Colonic mucosa (tissue), 4 donors: Measurements from ENCODE around the gene SQSTM1. TPM values are rescaled to one million over a fixed set of nuclear protein-coding genes. Genes with fewer than 3 reads are reported as not detected.

ENCODE experiments used
- DNase-seq: peaks from one replicate; pipeline ENCODE4 v3.0.0-alpha.2; 2020
- H3K27ac ChIP-seq: fragments of 200-600 bp; one replicate; pipeline ENCODE4 v1.8.0; 2021
- H3K27me3 ChIP-seq: fragments of 200-600 bp; one replicate; pipeline ENCODE4 v1.8.0; 2021
- H3K36me3 ChIP-seq: fragments of 200-600 bp; one replicate; pipeline ENCODE4 v1.8.0; 2021
- H3K4me1 ChIP-seq: fragments of 200-600 bp; one replicate; pipeline ENCODE4 v1.8.0; 2021; ENCODE audit warnings: mild to moderate bottlenecking
- H3K4me3 ChIP-seq: fragments of 200-600 bp; one replicate; pipeline ENCODE4 v1.8.0; 2021
- H3K9ac ChIP-seq, 2 donors: one replicate each; pipeline ENCODE4 v1.7.0; 2013; ENCODE audit warnings: control low read depth in 2 of 2, low read depth in 2 of 2, low read length in 2 of 2
- H3K9me3 ChIP-seq: fragments of 200-600 bp; one replicate; pipeline ENCODE4 v1.8.0; 2021
- CTCF ChIP-seq: fragments of 200-600 bp; IDR thresholded peaks from one replicate; pipeline ENCODE4 v1.8.0; 2022; ENCODE audit warnings: antibody characterized with exemption, mild to moderate bottlenecking
- intact Hi-C: fragments of 100-400 bp; cut with DNase I; formaldehyde crosslinking; loops from one replicate; pipeline ENCODE4 v1.14.1; 2022
- total RNA-seq, 2 donors: library from RNA; stranded (reverse); fragmentation: NEBNext Ultra II Directional in 1 of 2; extraction: Animal tissue kit (Norgen Biotek cat#: 25700) in 1 of 2; gene quantifications; one replicate each; pipeline ENCODE4 v1.2.1, GENCODE V29; 2021
- donor health status: healthy.
- donor health status: DM: no; HTN: no; CAD: no.
- donor health status: DM: no; HTN: no; CAD: no.

The SQSTM1 gene
- total RNA-seq, 2 donors from 2014 or later = 262 to 388 TPM

GRCh38 chr5:179865491-179866240, 45.0 kb downstream of the SQSTM1 start:
- intact Hi-C loops = no loop called here
- H3K9ac ChIP-seq = no peak overlapping the region
- peaks cover 11% of the 10 kb centered on the region for H3K36me3 ChIP-seq
- H3K27ac ChIP-seq = no peak overlapping the region
- no peak for TF ChIP-seq CTCF
- DNase-seq = no peak
- H3K4me3 ChIP-seq = no peak overlapping the region
- no peaks in the 10 kb centered on the region for H3K9me3 ChIP-seq
- no peaks in the 10 kb centered on the region for H3K27me3 ChIP-seq
- H3K4me1 ChIP-seq = no peaks in the 10 kb centered on the region

- DNase-seq = no peak
- TF ChIP-seq CTCF = no peak
- Histone ChIP-seq H3K9me3 (no peaks in the 10 kb centered on the region), H3K27me3 (no peaks in the 10 kb centered on the region), H3K36me3 (peaks cover 11% of the 10 kb centered on the region), H3K4me1 (no peaks in the 10 kb centered on the region), H3K27ac (no peak overlapping the region), H3K4me3 (no peak overlapping the region), H3K9ac (no peak overlapping the region)
- intact Hi-C loops = no loop called here
Observed at GRCh38 chr5:179866241-179867078, 45.8 kb downstream of the SQSTM1 start.

GRCh38 chr5:179867079-179867465, 46.4 kb downstream of the SQSTM1 start:
- no peaks in the 10 kb centered on the region for H3K9me3 ChIP-seq
- TF ChIP-seq CTCF = no peak
- H3K9ac ChIP-seq = no peak overlapping the region
- intact Hi-C loops = no loop called here
- no peaks in the 10 kb centered on the region for H3K27me3 ChIP-seq
- DNase-seq = no peak
- no peak overlapping the region for H3K27ac ChIP-seq
- no peak overlapping the region for H3K4me3 ChIP-seq
- no peaks in the 10 kb centered on the region for H3K4me1 ChIP-seq
- peaks cover 11% of the 10 kb centered on the region for H3K36me3 ChIP-seq

GRCh38 chr5:179867476-179867875, 46.8 kb downstream of the SQSTM1 start:
- Histone ChIP-seq H3K9ac (no peak overlapping the region), H3K9me3 (no peaks in the 10 kb centered on the region)

GRCh38 chr5:179868541-179868940, 47.8 kb downstream of the SQSTM1 start:
- Histone ChIP-seq H3K4me3 (no peak overlapping the region), H3K9me3 (no peaks in the 10 kb centered on the region), H3K27ac (no peak overlapping the region), H3K27me3 (no peaks in the 10 kb centered on the region), H3K4me1 (no peaks in the 10 kb centered on the region), H3K9ac (no peak overlapping the region), H3K36me3 (peaks cover 20% of the 10 kb centered on the region)
- intact Hi-C loops = no loop called here
- no peak for TF ChIP-seq CTCF
- no peak for DNase-seq

More at GRCh38 chr5:179867476-179867875, 46.8 kb downstream of the SQSTM1 start:
- intact Hi-C loops = no loop called here
- H3K4me1 ChIP-seq = no peaks in the 10 kb centered on the region
- H3K36me3 ChIP-seq = peaks cover 15% of the 10 kb centered on the region
- H3K4me3 ChIP-seq = no peak overlapping the region
- DNase-seq = no peak
- no peaks in the 10 kb centered on the region for H3K27me3 ChIP-seq
- TF ChIP-seq CTCF = no peak
- H3K27ac ChIP-seq = no peak overlapping the region
